Inflammatory macrophage (primary cell): ENCODE measurements around the gene DIS3L.
"Not testable (repeated sequence)": the region's sequence is repeated elsewhere in the genome, so short reads cannot be mapped to it uniquely, and the experiment has no call there.

Source experiments
- DNase-seq, 2 donors: peaks; one replicate each; pipeline ENCODE4 v3.0.0-alpha.2; 2020 to 2022

DIS3L gene

DNA sequence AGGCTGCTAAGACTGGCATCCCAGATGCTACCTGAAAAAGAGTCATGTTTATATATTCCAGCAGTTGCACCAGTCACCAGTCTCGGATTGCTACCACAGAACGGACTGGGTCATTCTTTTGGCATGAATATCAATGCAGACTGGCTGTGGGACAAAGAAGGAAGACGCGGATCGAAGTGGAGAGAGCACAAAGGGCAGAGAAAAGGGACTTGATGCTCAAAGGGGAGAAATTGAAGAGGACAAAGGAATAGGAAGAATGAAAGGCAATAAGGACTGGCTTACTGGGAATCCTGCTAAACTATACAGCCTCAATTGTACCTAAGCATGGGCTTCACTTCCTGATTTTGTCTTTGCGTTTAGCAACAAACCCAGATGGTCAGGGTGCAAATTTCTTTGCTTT is 15.3 kb upstream of the DIS3L start:
- no peak for DNase-seq

DNA sequence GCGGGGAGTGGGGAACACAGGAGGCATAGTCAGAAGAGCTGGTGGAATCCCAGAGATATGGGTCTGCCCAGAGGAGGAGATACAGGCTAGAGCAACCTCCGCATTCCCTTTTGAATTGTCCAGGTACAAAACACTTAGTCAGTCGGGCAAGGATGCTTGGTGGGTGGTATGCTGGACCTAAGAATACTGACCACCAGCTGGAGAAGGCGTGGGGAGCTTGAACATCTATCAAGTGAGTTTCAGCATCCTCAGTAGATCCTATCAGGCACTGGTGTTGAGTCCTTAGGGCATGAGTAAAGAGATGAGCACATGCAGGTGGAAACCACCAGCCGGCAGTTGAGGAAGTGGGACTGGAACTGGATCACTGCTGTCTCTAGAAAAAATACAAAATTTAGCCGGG is 14.7 kb upstream of the DIS3L start:
- no peak for DNase-seq

DNA sequence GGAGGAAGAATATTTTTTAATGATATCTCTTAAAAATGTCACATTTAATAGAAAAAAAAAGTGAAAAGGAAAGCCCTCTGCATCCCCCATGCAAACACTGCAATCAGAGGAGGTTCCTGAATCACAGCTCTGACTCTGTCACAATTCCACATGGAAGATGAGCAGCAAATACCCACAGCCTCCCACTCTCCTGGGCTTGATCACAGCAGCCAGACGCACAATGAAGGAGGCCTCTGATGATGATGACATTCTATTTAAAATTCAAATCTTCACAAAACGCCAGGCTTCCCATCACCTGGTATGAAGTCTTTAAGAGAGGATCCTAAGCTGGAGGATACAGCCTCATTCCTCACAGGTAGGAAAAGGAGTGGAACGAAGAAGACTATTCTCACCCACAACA is 9.1 kb upstream of the DIS3L start:
- peak in 1 of 2 donors; percentile 40 for DNase-seq

DNA sequence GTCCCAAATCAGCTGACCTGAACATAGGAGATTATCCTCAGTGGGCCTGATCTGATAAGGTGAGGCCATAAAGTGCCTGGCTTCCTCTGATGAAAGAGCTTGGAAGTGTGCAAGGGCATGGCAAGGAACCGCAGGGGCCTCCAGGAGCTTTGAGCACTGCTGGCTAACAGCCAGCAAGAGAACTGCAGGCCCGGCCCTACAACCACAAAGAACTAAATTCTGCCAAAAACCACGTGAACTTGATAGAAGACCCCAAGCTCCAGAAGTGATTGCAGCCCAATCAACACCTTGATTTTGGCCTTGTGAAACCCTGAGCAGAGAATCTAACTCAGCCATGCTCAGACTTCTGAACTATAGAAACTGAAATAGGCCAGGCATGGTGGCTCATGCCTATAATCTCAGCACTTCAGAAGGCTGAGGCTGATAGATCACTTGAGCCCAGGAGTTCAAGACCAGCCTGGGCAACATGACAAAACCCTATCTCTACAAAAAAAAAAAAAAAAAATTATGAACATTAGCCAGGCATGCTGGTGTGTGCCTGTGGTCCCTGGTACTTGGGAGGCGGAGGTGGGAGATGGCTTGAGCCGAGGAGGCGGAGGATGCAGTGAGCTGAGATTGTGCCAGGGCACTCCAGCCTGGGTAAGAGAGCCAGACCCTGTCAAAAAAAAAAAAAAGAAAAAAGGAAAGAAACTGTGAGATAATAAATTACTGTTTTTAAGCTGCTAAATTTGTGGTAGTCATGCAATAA is 7.7 kb upstream of the DIS3L start:
- no peak for DNase-seq

DNA sequence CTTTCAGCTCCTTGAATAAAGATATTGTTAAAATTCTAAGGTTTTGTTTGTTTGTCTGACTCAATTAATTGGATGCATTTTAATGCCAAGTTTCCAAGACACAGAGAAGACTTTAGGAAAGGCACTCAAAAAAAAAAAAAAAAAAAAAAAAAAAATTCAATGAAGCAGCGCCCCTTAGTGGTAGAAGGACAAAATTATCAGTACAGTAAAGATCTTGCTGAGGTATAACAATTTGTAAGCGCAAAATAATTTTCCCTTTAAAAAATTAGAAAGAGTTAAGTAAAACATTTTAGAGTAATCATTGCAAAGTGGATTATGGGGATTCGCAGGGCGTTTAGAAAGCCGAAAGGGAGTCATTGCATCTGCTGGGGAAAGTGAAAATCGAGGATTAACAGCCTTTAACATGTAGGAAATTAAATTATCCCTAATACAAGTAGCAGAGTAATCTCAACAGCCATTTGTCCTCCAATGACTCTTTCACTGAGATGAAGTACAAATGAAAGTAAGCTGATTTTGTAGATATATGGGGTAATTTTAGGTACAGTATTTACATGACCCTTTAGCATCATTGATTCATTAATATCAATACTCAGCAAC is 5.8 kb upstream of the DIS3L start:
- DNase-seq = peak in 1 of 2 donors; percentile 63

DNA sequence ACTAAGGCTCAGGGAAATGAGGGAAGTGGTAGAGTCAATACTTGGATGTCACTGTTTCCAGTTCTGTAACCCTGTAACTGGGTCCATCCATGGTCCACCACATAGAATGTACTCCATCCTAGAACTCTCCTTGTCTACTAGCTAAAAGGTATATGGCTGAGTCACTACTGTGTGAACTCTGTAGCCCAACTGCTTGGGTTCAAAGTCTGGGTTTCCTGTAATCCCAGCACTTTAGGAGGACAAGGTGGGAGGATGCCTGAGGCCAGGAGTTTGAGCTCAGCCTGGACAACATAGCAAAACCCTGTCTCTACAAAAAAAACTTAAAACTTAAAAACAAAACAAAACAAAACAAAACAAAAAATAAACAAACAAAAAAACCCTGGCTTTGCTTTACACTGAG is 5.3 kb upstream of the DIS3L start:
- no peak for DNase-seq

DNA sequence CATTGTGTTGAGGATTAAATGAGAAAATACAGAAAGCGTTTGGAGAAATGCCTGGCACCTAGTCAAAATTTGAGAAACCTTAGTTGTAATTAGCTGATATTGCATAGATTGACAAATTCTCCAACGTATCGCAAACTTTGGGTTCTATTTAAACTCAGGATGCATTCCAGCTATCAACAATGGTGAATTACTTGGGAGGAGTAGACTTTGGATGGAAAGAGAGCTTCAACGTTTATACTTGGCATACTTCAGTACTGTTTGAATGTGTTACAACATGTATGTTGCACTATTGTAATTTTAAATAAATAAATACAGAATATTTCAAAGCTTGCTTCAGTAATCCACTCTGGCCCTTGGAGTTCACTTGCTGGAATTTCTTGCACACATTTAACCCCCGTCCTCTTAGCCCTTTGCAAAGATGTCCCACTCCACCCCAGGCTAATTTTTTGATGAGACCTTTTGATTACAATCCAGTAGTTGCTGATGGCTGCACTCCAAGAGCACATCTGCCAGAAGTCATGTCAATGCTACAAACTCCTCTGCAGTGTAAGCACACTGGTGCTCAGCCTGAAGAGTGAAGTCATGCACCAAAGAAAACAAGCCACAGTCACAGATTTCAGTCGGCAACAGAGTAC is 4.7 kb upstream of the DIS3L start:
- DNase-seq = no peak

DNA sequence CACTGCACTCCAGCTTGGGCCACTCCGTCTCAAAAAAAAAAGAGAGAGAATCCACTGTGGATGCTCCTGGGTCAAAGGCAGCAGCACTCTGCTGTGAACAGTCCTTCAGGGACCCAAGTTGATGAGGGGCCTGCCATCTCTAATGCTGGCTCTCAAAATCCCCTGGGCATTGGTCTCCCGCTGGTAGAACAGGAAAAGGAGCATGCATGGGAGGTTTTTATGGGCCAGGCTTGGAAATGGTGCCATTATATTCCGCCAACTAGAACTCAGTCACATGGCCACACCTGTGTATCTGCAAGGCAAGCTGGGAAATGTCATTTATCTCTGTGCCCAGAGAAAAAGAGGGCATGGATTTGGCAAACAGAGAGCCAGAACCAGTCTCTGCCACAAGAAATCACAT is 3.4 kb upstream of the DIS3L start:
- no peak for DNase-seq

DNA sequence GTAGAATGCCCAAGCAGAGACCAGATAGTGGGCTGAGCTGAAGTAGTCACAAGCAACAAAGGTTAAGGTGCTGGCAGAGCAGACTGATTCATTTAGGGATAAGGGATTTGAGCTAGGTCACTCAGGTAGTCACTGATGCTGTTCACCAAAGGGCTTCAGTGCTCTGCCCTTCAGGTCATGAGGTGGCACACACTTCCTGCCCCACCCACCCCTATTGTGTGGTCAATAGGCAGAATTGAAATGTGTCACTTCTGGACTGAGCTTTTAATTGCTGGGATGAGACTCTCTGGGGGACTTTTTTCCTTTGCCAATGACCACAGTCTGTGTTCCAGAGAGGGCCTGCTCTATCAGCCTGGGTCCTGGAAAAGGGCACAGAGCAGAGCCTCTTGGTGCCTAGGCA is 2.9 kb upstream of the DIS3L start:
- no peak for DNase-seq

DNA sequence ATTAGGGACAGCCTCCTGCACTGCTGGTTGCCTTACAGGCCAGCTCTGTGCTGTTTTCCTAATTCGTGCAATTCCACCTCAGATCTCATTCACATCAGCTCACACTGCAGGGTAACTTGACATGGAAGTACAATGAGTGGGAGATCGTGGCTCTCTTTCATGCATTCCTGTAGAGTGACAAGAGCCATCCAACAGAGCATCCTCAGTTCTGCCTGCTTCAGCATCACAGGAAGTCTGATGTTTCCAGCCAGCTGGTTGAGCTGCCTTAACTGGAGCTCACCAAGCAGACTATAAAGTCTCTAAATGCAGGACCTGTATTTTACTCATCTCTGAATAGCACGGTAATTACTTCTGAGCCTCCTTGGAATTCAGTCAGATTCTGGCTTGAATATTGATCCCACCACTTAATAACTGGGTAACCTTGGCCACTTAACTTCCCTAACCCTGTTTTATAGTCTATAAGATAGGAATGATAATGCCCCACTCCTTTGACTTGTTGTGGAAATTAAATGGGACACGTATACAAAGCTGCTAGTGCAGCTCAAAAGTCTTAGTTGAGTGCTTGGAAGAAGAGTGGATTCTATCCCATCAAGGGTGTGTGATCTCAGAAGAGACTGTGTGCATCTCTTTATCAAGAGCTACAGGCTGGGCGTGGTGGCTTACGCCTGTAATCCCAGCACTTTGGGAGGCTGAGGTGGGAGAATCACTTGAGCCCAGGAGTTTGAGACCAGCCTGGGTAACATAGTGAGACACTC is 1.4 kb upstream of the DIS3L start:
- no peak for DNase-seq

DNA sequence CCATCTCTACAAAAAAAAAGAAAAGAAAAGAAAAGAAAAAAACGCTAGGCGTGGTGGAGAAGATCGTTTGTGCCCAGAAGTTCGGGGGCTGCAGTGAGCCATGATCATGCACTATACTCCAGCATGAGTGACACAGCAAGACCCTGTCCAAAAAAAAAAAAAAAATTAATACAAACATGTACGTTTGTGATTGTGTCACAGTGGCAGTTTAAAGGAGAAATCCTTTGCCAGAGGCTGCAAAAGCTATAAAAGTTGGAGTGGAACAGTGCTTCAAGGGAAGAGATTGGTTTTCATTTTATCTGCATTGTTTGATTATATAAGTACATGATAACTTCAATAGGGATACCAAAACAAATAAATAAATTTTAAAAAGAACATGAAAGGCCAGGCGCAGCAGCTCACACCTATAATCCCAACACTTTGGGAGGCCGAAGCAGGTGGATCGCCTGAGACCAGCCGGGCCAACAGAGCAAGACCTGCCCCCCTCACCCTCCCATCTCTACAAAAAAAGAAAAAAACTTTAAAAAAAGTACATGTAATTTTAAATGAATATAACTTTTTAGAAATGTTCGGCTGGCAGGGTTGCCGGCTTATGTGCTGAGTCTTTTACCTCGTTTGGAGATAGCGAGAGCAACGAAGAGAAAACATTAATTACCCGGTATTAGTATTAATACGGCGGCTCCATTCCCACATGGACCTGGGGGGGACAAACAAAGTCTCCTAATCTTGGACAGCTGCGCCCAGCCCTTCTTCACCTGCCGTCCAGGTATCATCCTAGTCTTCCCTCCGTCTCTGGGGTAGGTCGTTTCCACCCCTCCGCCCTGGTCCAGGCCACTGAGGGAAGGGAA is 573 bp upstream of the DIS3L start:
- no peak for DNase-seq

DNA sequence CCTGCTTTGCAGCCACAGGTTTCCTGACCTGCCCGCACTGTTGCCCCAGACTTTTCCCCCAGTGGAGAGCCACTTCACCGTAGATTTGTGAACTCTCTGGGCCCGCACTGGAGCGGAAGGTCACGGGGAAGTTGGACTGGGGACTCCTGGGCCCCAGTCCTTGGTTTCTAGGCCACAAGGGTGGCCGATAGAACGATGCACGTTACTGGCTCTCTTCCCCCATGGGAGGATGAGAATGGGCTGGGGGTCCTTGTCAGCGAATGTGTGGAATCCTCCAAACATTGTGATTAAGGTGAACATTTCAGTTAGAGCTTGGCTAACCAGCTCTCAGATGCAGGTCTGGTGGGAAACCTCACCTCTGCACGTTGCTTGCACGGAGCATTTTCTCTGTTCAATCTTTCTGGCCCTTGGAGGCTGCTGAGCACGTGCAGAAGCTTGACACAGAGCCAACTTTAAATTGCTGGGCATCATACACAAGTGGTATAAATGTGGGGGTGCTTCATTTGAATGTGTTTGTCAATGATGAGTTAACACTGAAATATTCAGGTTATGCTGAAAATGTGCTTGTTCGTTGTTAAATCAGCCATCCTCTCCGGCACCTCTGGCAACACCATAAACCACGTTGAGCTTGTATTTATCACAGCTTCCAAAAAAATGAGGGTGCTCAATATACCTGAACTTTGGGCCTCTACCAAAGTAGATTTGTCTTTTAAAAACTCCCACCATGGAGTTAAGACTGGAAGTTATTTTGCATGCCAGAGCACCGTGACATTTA is 976 bp downstream of the DIS3L start:
- no peak for DNase-seq

DNA sequence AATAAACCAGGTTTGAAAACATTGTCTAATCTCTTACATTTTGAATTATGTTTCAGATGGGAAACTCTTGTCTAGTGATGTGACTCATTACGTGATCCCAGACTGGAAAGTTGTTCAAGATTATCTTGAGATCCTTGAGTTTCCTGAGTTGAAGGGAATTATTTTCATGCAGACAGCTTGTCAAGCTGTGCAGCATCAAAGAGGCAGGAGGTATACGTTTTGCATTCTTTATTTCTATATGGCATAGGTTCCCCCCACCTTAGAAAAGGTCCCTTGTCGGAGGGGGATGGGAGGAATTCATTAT is 1.5 kb downstream of the DIS3L start:
- DNase-seq = no peak

DNA sequence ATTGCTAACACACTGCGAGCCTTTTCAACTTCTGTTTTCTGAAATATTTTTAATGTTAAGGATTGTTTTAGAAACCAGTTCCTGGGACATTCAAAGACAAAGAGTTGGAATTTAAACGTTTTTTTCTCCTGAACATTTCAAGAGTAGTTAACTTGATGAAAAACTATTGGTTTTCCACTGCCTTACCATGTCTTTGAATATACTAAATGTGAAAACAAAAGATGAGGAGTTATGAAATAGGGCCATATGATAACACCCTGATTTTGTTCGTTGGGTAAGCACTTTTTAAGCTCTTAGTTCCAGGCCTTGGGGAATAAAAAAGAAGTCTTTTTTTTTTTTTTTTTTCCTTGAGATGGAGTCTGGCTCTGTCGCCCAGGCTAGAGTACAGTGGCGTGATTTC is 2.8 kb downstream of the DIS3L start:
- DNase-seq = no peak

DNA sequence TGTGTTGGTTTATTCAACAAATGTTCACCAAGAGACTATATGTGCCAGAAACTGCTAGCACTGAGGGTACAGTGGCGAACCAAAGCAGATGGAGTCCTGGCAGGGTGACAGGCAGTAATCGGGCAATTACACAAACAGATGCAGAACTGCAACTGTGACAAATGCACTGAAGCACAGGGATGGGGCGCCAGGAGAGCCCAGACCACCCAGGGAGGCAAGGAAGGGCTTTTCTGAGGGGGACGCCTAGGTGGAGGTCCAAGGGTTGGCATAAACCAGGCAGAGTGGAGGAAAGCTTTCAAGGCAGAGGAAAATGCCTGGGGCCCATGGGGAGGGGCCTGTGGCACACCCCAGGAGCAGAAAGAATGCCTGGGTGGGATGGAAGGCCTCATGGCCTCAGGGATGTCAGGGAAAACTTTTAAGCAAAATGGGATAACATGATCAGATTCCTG is 5.5 kb downstream of the DIS3L start:
- no peak for DNase-seq

DNA sequence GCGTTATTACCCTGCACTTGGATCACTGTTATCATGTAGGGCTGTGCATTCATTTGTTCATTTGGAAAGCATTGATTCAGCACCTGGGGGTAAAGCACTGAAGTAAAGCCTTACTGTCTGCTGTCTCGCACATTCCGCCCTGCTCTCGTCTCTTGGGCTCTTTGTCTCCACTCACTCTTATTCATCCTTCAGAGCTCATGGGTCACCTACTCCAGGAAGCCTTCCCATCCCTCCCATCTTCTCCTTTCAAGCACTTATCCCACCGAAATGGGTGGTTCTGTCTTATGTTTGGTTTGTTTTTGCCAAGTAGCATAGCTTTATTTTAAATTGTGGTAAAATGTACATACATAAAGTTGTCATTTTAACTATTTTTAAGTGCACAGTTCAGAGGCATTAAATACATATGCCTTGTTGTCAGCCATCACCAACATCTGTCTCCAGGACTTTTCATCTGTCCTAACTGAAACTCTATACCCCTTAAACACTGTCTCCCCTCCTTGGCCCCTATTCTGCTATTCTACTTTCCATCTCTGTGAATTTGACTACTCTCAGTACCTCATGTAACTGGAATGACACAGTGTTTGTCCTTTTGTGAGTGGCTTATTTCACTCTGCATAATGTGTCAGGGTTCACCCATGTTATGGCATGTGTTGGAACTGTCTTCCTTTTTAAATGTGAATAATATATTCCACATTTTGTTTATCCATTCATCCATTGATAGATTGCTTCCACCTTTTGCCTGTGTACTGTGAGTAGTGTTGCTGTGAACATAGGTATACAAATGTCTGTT is 9.3 kb downstream of the DIS3L start:
- DNase-seq = no peak

DNA sequence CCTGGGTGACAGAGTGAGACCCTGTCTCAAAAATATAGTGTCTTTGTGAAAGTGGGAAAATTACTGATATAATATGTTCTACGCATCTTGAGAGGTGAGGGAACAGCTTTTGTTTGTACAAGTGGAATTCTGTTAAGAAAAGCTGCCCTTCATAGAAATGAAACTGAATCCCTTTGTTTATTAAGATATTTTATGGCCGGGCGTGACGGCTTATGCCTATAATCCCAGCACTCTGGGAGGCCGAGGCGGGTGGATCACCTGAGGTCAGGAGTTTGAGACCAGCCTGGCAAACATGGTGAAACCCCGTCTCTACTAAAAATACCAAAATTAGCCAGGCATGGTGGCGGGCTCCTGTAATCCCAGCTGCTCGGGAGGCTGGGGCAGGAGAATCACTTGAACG is 11.1 kb downstream of the DIS3L start:
- DNase-seq = not testable (repeated sequence)

DNA sequence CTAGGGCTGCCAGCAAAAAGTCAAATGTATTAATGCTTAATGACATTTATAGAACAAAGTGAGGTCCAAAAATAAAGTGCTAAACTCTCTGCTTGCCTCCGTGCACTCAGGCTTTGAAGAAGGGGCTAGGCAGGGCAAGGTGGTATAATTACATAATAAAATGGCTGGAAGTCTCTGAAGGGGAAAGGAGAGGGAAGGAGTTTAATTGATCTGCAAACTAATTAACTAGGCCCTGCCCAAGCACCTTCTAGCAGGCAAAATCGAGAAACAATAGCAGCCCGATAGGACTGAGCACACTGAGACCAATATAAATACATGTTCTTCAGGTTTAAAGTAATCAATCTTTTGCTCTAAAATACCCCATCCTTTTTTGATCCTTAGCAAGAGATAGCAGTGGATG is 13.0 kb downstream of the DIS3L start:
- DNase-seq = no peak

DNA sequence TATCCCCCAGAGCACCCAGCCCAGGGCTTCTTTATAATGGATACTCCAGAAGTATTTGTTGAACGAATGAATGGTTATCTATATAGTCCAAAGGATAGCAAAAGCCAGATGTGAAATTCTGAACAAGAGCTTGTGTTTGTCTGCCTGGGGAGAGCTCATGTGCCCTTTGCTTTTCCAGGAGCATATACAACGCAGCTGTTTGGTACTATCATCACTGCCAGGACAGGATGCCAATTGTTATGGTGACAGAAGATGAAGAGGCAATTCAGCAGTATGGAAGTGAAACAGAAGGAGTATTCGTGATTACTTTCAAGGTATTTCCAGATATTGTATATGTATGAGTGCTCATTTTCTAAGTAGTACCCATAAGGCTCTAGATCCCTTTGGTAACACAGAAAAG is 15.2 kb downstream of the DIS3L start:
- DNase-seq = no peak

DNA sequence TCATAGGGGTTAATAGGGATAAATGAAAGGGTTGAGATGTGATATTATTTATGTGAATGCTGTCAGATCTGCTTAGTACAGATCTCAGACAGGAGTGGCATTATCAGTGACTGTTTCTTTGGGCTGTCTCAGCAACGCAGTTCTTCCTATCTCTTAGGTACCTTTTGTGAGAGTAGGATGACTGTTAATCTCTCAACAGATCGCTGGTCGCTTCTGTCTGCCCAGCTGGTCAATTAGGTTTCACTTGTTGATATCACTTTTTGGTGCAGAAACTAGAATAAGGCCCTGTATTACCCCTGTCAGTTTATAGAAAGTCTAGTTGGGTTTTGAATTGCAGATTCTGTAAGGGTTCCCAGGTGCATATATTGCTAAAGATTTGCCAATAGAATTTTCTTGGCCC is 16.5 kb downstream of the DIS3L start:
- DNase-seq = no peak

DNA sequence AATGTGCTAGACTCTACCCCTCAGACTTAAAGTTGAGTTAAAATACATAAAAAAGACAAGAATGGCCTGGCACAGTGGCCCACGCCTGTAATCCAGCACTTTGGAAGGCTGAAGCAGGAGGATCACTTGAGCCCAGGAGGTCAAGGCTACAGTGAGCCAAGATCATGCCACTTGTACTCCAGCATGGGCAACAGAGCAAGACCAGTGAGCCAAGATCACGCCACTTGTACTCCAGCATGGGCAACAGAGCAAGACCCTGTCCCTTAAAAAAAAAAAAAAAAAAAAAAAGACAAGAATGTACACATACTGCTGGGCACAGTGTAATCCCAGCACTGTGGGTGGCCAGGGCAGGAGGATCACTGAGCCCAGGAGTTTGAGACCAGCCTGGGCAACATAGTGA is 17.4 kb downstream of the DIS3L start:
- DNase-seq = no peak
